CD14-positive monocyte (primary cell): ENCODE measurements around the gene ABCG8. TPM values are rescaled to one million over a fixed set of nuclear protein-coding genes. Genes with fewer than 3 reads are reported as not detected.

Experiments
- DNase-seq, 3 donors: peaks; one replicate each; pipeline ENCODE4 v3.0.0-alpha.2; 2011 to 2022
- H2AFZ ChIP-seq: 2 replicates; pipeline ENCODE4 v1.6.0; 2012; ENCODE audit warnings: mild to moderate bottlenecking, low read depth, low read length, inconsistent platforms; ENCODE audit not compliant: insufficient read depth, poor library complexity, severe bottlenecking
- H3K27ac ChIP-seq, 2 donors: 1 replicate in 1 of 2; 2 replicates in 1 of 2; pipeline ENCODE4 v1.5.1; 2012 to 2013; ENCODE audit warnings: low read length in 2 of 2, control low read depth in 1 of 2, inconsistent platforms in 1 of 2, low read depth in 1 of 2, mild to moderate bottlenecking in 1 of 2
- H3K27me3 ChIP-seq, 2 donors: one replicate each; pipeline versions ENCODE4 v1.6.0 to v1.6.1; 2011 to 2013; ENCODE audit warnings: low read length in 2 of 2; ENCODE audit not compliant: control insufficient read depth in 2 of 2, insufficient read depth in 2 of 2
- H3K36me3 ChIP-seq, 2 donors: replicated peaks in 1 of 2; 1 replicate in 1 of 2; 2 replicates in 1 of 2; pipeline versions ENCODE4 v1.5.1 to v1.6.1; 2012 to 2013; ENCODE audit warnings: low read length in 2 of 2, control low read depth in 1 of 2, inconsistent platforms in 1 of 2, mild to moderate bottlenecking in 1 of 2; ENCODE audit not compliant: insufficient read depth in 2 of 2, control insufficient read depth in 1 of 2
- H3K4me1 ChIP-seq, 2 donors: 1 replicate in 1 of 2; 2 replicates in 1 of 2; pipeline versions ENCODE4 v1.5.1 to v1.6.1; 2012 to 2013; ENCODE audit warnings: low read length in 2 of 2, control low read depth in 1 of 2, inconsistent platforms in 1 of 2, mild to moderate bottlenecking in 1 of 2, moderate library complexity in 1 of 2; ENCODE audit not compliant: insufficient read depth in 2 of 2, control insufficient read depth in 1 of 2
- H3K4me2 ChIP-seq: replicated peaks from 2 replicates; pipeline ENCODE3; 2012; ENCODE audit warnings: low read length, moderate library complexity, mild to moderate bottlenecking; ENCODE audit not compliant: poor library complexity, severe bottlenecking; ENCODE audit errors: extremely low read depth
- H3K4me3 ChIP-seq, 3 experiments: fragments of 200-600 bp in 1 of 3; sonication (generic) in 1 of 3; replicated peaks in 1 of 3; 1 replicate in 2 of 3; 2 replicates in 1 of 3; pipeline ENCODE4 v1.5.1; 2011 to 2013; ENCODE audit warnings: low read length in 3 of 3, mild to moderate bottlenecking in 3 of 3, control low read depth in 2 of 3, low read depth in 2 of 3, inconsistent platforms in 1 of 3, moderate library complexity in 1 of 3
- H3K79me2 ChIP-seq: 2 replicates; pipeline ENCODE4 v1.6.0; 2012; ENCODE audit warnings: mild to moderate bottlenecking, control low read depth, inconsistent platforms, low read length, moderate library complexity; ENCODE audit not compliant: insufficient read depth
- H3K9ac ChIP-seq: 2 replicates; pipeline ENCODE4 v1.6.0; 2017; ENCODE audit warnings: low read length, mild to moderate bottlenecking; ENCODE audit not compliant: insufficient read depth, poor library complexity, severe bottlenecking
- H3K9me3 ChIP-seq, 2 donors: replicated peaks in 1 of 2; 1 replicate in 1 of 2; 2 replicates in 1 of 2; pipeline versions ENCODE4 v1.5.1 to v1.6.1; 2012 to 2013; ENCODE audit warnings: low read length in 2 of 2, control low read depth in 1 of 2; ENCODE audit not compliant: control insufficient read depth in 1 of 2, insufficient read depth in 1 of 2
- H4K20me1 ChIP-seq: 2 replicates; pipeline ENCODE4 v1.6.0; 2012; ENCODE audit warnings: mild to moderate bottlenecking, low read length, control low read depth, moderate library complexity; ENCODE audit not compliant: insufficient read depth
- H3K27ac Mint-ChIP-seq, 7 donors: one replicate each; pipeline ENCODE4 v1.8.0; 2020; ENCODE audit warnings: mild to moderate bottlenecking in 7 of 7, mixed read lengths in 7 of 7, moderate library complexity in 6 of 7, inconsistent platforms in 2 of 7
- H3K27me3 Mint-ChIP-seq, 3 donors: one replicate each; pipeline ENCODE4 v1.8.0; 2021 to 2022; ENCODE audit warnings: low read depth in 3 of 3, mild to moderate bottlenecking in 3 of 3, mixed read lengths in 3 of 3, moderate library complexity in 3 of 3, inconsistent platforms in 1 of 3
- H3K36me3 Mint-ChIP-seq, 2 donors: one replicate each; pipeline ENCODE4 v1.8.0; 2020; ENCODE audit warnings: mixed read lengths in 2 of 2, inconsistent platforms in 1 of 2, mild to moderate bottlenecking in 1 of 2
- H3K4me1 Mint-ChIP-seq: one replicate; pipeline ENCODE4 v1.8.0; 2020; ENCODE audit warnings: mild to moderate bottlenecking, mixed read lengths
- H3K4me3 Mint-ChIP-seq, 2 donors: one replicate each; pipeline ENCODE4 v1.8.0; 2020; ENCODE audit warnings: mild to moderate bottlenecking in 2 of 2, mixed read lengths in 2 of 2, moderate library complexity in 1 of 2
- H3K9me3 Mint-ChIP-seq, 7 donors: one replicate each; pipeline ENCODE4 v1.8.0; 2020 to 2022; ENCODE audit warnings: mixed read lengths in 7 of 7, mild to moderate bottlenecking in 6 of 7, moderate library complexity in 6 of 7, inconsistent platforms in 2 of 7
- WGBS: methylation state at CpG from one replicate; pipeline ENCODE4 v1.1.5; 2013; ENCODE audit warnings: missing lambda C conversion rate; ENCODE audit not compliant: insufficient coverage; 5-methylcytosine and 5-hydroxymethylcytosine counted together
- intact Hi-C, 2 donors: fragments of 100-400 bp; cut with micrococcal nuclease; formaldehyde crosslinking; loops; one replicate each; pipeline versions ENCODE4 v1.15.0 to v1.15.1; 2023
- polyA plus RNA-seq, 3 donors: library from polyadenylated mRNA; depleted of rRNA in 1 of 3; unstranded in 2 of 3; stranded (reverse) in 1 of 3; fragments of 300-500 nt in 2 of 3; fragments of >200 nt in 1 of 3; fragmentation: Illumina TruSeq in 2 of 3; gene quantifications; 1 replicate in 2 of 3; 2 replicates in 1 of 3; pipeline ENCODE4 v1.2.3, GENCODE V29; 2012 to 2021
- TF ChIP-seq, protein P1 (sequence below): fragments of 200-600 bp; IDR thresholded peaks from one replicate; pipeline ENCODE4 v1.8.0; 2022; ENCODE audit warnings: antibody characterized with exemption, mild to moderate bottlenecking

Gene ABCG8
- polyA plus RNA-seq, 3 donors = not detected

DNA sequence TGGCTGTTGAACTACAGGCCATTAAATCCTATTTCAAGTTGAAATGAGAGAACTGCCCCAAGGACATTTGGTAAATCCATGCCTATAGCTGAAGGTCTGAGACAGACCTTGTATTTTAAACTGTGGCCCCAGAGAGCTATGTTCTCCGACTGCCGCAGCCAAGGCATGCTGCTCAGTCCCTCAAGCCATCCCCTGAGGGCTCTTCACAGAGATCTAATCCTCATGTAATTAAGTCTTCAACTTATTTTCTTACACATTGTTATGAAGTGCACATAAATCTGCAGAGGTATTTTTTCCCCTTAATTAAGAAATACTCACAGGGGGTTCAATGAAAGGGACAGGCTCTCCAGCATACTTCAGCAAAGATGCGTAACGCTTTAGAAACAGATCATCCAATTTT is 50.6 kb downstream of the ABCG8 start:
- TF ChIP-seq, protein P1, sequence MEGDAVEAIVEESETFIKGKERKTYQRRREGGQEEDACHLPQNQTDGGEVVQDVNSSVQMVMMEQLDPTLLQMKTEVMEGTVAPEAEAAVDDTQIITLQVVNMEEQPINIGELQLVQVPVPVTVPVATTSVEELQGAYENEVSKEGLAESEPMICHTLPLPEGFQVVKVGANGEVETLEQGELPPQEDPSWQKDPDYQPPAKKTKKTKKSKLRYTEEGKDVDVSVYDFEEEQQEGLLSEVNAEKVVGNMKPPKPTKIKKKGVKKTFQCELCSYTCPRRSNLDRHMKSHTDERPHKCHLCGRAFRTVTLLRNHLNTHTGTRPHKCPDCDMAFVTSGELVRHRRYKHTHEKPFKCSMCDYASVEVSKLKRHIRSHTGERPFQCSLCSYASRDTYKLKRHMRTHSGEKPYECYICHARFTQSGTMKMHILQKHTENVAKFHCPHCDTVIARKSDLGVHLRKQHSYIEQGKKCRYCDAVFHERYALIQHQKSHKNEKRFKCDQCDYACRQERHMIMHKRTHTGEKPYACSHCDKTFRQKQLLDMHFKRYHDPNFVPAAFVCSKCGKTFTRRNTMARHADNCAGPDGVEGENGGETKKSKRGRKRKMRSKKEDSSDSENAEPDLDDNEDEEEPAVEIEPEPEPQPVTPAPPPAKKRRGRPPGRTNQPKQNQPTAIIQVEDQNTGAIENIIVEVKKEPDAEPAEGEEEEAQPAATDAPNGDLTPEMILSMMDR = no peak
- H3K36me3 ChIP-seq = peaks cover 71 to 80% of the 10 kb centered on the region in 2 donors
- Mint-ChIP-seq H3K36me3 (peaks cover 73 to 77% of the 10 kb centered on the region in 2 donors), H3K27ac (no peak overlapping the region), H3K4me3 (no peak overlapping the region), H3K4me1 (no peaks in the 10 kb centered on the region), H3K27me3 (no peaks in the 10 kb centered on the region), H3K9me3 (peaks cover 0 to 2% (median 0%) of the 10 kb centered on the region in 7 donors)
- no peaks in the 10 kb centered on the region for H3K27me3 ChIP-seq
- intact Hi-C loops = no loop called here
- H2AFZ ChIP-seq = no peak overlapping the region
- no peak for DNase-seq
- no peak overlapping the region for H3K9ac ChIP-seq
- no peaks in the 10 kb centered on the region for H3K9me3 ChIP-seq
- H3K4me2 ChIP-seq = no peak overlapping the region
- no peak overlapping the region for H3K4me3 ChIP-seq
- WGBS = 92% methylated on average over 2 of the region's 4 CpGs
- H4K20me1 ChIP-seq = no peaks in the 10 kb centered on the region
- no peaks in the 10 kb centered on the region for H3K79me2 ChIP-seq
- no peaks in the 10 kb centered on the region for H3K4me1 ChIP-seq
- no peak overlapping the region for H3K27ac ChIP-seq

DNA sequence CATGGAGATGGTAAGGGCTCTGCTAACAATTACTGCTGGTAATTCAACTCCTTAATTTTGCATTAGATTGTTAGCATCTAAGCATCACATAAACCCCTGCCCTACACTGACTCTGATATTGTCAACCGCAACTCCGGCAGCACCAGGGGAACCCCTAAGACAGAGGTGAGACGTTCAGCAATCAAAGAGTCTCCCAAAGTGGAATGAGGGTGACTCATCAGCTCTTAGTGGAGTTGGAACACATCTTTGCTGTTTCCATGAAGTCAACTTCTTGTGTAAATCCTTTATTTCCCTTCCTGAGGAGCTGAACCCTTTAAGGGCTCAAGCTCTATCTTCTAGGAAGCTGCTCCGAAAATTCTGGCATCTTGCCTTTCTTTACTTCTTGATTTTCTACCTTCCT is 52.1 kb downstream of the ABCG8 start:
- H3K9me3 Mint-ChIP-seq = peaks cover 0 to 2% (median 0%) of the 10 kb centered on the region in 7 donors
- Histone ChIP-seq H3K36me3 (peaks cover 84 to 95% of the 10 kb centered on the region in 2 donors), H3K79me2 (no peaks in the 10 kb centered on the region), H3K9ac (no peak overlapping the region), H4K20me1 (no peaks in the 10 kb centered on the region), H3K4me2 (no peak overlapping the region), H3K4me1 (no peaks in the 10 kb centered on the region), H3K27ac (no peak overlapping the region), H3K27me3 (no peaks in the 10 kb centered on the region), H2AFZ (no peak overlapping the region), H3K9me3 (no peaks in the 10 kb centered on the region), H3K4me3 (no peak overlapping the region)
- TF ChIP-seq, protein P1 = no peak
- H3K4me3 Mint-ChIP-seq = no peak overlapping the region
- no peaks in the 10 kb centered on the region for H3K27me3 Mint-ChIP-seq
- no peak for DNase-seq
- intact Hi-C loops = no loop called here
- peak overlapping the region in 1 of 7 donors; percentile 22 for H3K27ac Mint-ChIP-seq
- WGBS = 85% methylated on average over 3 of the region's 4 CpGs
- H3K36me3 Mint-ChIP-seq = peaks cover 80 to 86% of the 10 kb centered on the region in 2 donors
- no peaks in the 10 kb centered on the region for H3K4me1 Mint-ChIP-seq
